GM18520 (cell line): ENCODE results near the gene ABHD17B.

ENCODE experiments used
- ATAC-seq: cut with Tn5 transposase; IDR thresholded peaks from one replicate; pipeline ENCODE4 v1.9.1; 2021; ENCODE audit not compliant: unreplicated experiment

Gene ABHD17B

DNA sequence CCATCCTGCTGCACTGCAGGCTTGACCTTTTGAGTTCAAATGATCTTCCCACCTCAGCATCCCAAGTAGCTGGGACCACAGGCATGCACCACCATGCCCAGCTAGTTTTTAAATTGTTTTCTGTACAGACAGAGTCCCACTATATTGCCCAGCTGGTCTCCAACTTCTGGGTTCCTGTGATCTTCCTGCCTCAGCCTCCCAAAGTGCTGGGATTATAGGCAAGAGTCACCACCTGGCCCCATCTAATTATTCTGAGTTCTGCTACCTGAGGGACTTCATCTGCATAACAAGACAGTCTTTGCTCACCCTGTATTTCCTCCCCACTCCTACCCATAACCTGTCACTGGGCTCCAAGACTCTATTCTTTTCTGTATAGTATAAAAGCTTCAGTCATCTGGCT, 88.1 kb downstream of the ABHD17B start:
- no peak for ATAC-seq

DNA sequence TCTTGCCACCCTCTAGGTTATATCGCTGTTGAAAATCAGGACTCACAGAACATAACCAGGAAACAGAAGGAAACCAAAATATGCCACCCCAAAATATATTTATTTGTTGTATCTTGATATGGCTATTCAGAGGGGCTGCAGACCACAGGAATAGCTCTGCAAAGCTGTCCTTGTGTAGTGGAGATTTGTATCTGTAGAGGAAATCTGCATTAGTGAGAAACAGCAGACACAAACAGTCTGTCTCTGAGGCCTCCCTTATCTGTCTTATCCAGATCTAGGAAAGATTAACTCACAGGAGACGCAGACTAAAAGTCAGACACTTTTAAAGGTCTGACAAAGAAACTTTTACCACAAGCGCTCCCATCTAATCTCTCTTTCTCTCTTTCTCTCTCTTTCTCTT, 88.5 kb downstream of the ABHD17B start:
- ATAC-seq: no peak

DNA sequence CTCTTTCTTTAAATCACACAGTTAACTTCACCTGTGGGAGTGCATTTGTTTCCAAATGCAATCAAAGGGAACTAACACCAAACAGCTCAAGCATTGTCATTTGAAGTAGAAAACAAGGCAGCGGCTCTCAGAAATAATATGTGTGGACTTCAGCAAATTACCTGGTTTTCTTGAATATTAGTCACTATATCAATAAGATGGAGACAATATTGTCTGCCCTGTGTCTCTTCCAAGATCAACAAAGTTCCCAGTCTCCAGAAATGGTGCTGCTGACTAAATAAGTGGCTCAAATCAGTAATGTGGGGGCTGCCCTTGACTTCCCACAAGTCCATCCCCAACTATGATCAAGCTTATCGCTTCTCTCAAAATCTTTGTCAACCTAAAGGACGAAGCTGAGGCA, 89.6 kb downstream of the ABHD17B start:
- no peak for ATAC-seq

DNA sequence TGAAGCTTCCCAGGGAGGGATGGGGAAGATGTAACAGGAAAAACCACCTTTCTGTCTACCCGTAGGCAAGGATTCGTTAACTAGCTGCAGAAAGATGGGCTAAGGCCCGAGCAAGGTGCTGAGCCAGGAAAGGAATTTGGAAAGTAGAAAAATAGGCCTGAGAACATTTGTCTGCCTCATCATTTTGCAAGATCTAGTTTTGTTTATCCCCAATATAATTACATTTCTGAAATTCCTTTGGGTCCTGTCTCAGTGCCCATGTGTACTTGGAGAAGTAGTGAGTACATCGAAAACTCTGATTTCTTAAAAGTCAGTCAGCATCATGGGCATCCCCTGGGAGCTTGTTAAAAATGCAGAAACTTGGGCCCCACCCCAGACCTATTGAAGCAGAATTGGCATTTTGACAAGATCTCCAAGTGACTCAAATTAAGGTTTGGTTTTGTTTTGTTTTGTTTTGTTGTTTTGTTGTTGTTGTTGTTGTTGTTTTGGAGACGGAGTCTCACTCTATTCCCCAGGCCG, 90.5 kb downstream of the ABHD17B start:
- ATAC-seq: no peak

DNA sequence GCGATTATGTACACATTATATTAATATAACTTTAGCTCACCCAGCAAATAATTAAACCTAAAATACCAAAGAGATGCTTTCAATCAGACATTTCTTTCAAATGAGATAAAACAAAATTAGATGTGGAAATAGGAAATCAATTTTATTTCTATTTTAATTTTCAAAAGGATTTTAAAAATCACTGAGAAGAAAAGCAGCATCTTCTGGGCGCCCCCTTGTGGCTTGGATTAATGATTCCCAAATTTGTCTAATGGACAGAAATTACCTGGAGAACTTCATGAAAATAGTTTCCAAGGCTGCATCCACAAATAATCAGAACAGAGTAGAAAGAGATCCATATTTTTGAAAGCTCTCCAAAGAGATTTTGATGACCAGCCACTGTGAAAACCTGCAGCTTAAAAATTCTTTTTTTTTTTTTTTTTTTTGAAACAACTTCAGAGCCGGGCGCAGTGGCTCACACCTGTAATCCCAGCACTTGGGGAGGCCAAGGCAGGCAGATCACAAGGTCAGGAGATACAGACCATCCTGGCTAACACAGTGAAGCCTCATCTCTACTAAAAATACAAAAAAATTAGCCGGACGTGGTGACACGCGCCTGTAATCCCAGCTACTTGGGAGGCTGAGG, 91.8 kb downstream of the ABHD17B start:
- no peak for ATAC-seq

- no peak for ATAC-seq
Observed at GRCh38 chr9:71816916-71817451, 94.0 kb downstream of the ABHD17B start.
